WTC11 (cell line): ENCODE measurements around the gene RP2. TPM values are rescaled to one million over a fixed set of nuclear protein-coding genes. Genes with fewer than 3 reads are reported as not detected.

Experiments used
- ATAC-seq: fragments of 200-7000 bp; cut with Tn5 transposase; 2 replicates; pipeline ENCODE4 v1.10.0; 2021; ENCODE audit warnings: mild to moderate bottlenecking, moderate library complexity
- CTCF ChIA-PET: fragments of 300-600 bp; sonication (Branson Sonifier 250); formaldehyde crosslinking; loops from one replicate; lab custom pipeline; 2021; ENCODE audit warnings: antibody characterized with exemption; lab: Charles Lee
- POLR2A ChIA-PET: fragments of 350-600 bp; sonication (Branson Sonifier 250); formaldehyde crosslinking; loops from one replicate; lab custom pipeline; 2021; ENCODE audit warnings: antibody characterized with exemption; lab: Charles Lee
- DNase-seq: peaks from one replicate; pipeline ENCODE4 v3.0.0; 2021; ENCODE audit warnings: low spot score
- H3K27ac Mint-ChIP-seq: 2 replicates; pipeline ENCODE4 v1.8.0; 2021; ENCODE audit warnings: mixed read lengths
- H3K27me3 Mint-ChIP-seq: 2 replicates; pipeline ENCODE4 v1.8.0; 2021; ENCODE audit warnings: low read depth, mild to moderate bottlenecking, moderate library complexity, mixed read lengths
- H3K36me3 Mint-ChIP-seq: 2 replicates; pipeline ENCODE4 v1.8.0; 2021; ENCODE audit warnings: mixed read lengths
- H3K4me1 Mint-ChIP-seq: 2 replicates; pipeline ENCODE4 v1.8.0; 2022; ENCODE audit warnings: mixed read lengths
- H3K4me3 Mint-ChIP-seq: 2 replicates; pipeline ENCODE4 v1.8.0; 2021; ENCODE audit warnings: mild to moderate bottlenecking, moderate library complexity, mixed read lengths
- H3K9me3 Mint-ChIP-seq: 2 replicates; pipeline ENCODE4 v1.8.0; 2021; ENCODE audit warnings: mixed read lengths
- CDX4 ChIP-seq: fragments of 250-450 bp; sonication (Bioruptor Pico); IDR thresholded peaks from 2 replicates; pipeline ENCODE4 v1.9.0; 2021; ENCODE audit warnings: moderate library complexity, mild to moderate bottlenecking, inconsistent platforms, borderline replicate concordance
- CTCF ChIP-seq: fragments of 200-600 bp; IDR thresholded peaks from 2 replicates; pipeline ENCODE4 v1.8.0; 2022; ENCODE audit warnings: antibody characterized with exemption
- E2F1 ChIP-seq: sonication (generic); formaldehyde crosslinking; IDR thresholded peaks from 2 replicates; pipeline ENCODE4 v1.8.0; 2022; ENCODE audit warnings: mild to moderate bottlenecking, missing genetic modification reagents
- E2F4 ChIP-seq: sonication (generic); formaldehyde crosslinking; IDR thresholded peaks from 2 replicates; pipeline ENCODE4 v1.8.1; 2022; ENCODE audit warnings: low read depth, mild to moderate bottlenecking, moderate library complexity, missing genetic modification reagents, borderline replicate concordance
- FOXJ3 ChIP-seq: sonication (generic); formaldehyde crosslinking; IDR thresholded peaks from 2 replicates; pipeline ENCODE4 v1.9.0; 2021; ENCODE audit warnings: missing genetic modification reagents, mild to moderate bottlenecking, borderline replicate concordance
- FOXK1 ChIP-seq: sonication (generic); formaldehyde crosslinking; IDR thresholded peaks from 2 replicates; pipeline ENCODE4 v1.8.0; 2022; ENCODE audit warnings: mild to moderate bottlenecking, moderate library complexity, missing genetic modification reagents
- FOXP1 ChIP-seq: sonication (generic); formaldehyde crosslinking; IDR thresholded peaks from 2 replicates; pipeline ENCODE4 v1.8.0; 2022; ENCODE audit warnings: missing genetic modification reagents, mild to moderate bottlenecking, moderate library complexity, borderline replicate concordance
- GABPB1 ChIP-seq: sonication (generic); formaldehyde crosslinking; IDR thresholded peaks from 2 replicates; pipeline ENCODE4 v1.8.1; 2023; ENCODE audit warnings: mild to moderate bottlenecking, missing genetic modification reagents
- JAZF1 ChIP-seq: fragments of 250-450 bp; sonication (Bioruptor Pico); IDR thresholded peaks from 2 replicates; pipeline ENCODE4 v1.9.0; 2021; ENCODE audit warnings: moderate library complexity, mild to moderate bottlenecking, inconsistent platforms
- MYBL2 ChIP-seq: sonication (generic); formaldehyde crosslinking; IDR thresholded peaks from 2 replicates; pipeline ENCODE4 v1.8.1; 2023; ENCODE audit warnings: mild to moderate bottlenecking, moderate library complexity, missing genetic modification reagents
- NFE2L1 ChIP-seq: sonication (generic); formaldehyde crosslinking; IDR thresholded peaks from 2 replicates; pipeline ENCODE4 v1.8.1; 2023; ENCODE audit warnings: missing genetic modification reagents
- NFYB ChIP-seq: sonication (generic); formaldehyde crosslinking; conservative IDR thresholded peaks from 2 replicates; pipeline ENCODE4 v1.8.0; 2022; ENCODE audit warnings: low read depth, missing genetic modification reagents
- NR2C2 ChIP-seq: sonication (generic); formaldehyde crosslinking; IDR thresholded peaks from 2 replicates; pipeline ENCODE4 v1.8.0; 2022; ENCODE audit warnings: mild to moderate bottlenecking, missing genetic modification reagents
- PRRX2 ChIP-seq: fragments of 250-450 bp; sonication (Bioruptor Pico); IDR thresholded peaks from 2 replicates; pipeline ENCODE4 v1.8.0; 2021; ENCODE audit warnings: mild to moderate bottlenecking
- RELA ChIP-seq: sonication (generic); formaldehyde crosslinking; IDR thresholded peaks from 2 replicates; pipeline ENCODE4 v1.8.1; 2022; ENCODE audit warnings: missing genetic modification reagents, mild to moderate bottlenecking, borderline replicate concordance
- SMAD4 ChIP-seq: sonication (generic); formaldehyde crosslinking; IDR thresholded peaks from 2 replicates; pipeline ENCODE4 v1.8.0; 2022; ENCODE audit warnings: mild to moderate bottlenecking, missing genetic modification reagents
- STAT6 ChIP-seq: sonication (generic); formaldehyde crosslinking; conservative IDR thresholded peaks from 2 replicates; pipeline ENCODE4 v1.8.1; 2023; ENCODE audit warnings: mild to moderate bottlenecking, low read depth, missing genetic modification reagents, moderate library complexity
- ZNF121 ChIP-seq: sonication (generic); formaldehyde crosslinking; IDR thresholded peaks from 2 replicates; pipeline ENCODE4 v1.8.0; 2023; ENCODE audit warnings: missing genetic modification reagents
- ZNF232 ChIP-seq: sonication (generic); formaldehyde crosslinking; IDR thresholded peaks from 2 replicates; pipeline ENCODE4 v1.8.0; 2022; ENCODE audit warnings: mild to moderate bottlenecking, missing genetic modification reagents
- ZNF317 ChIP-seq: sonication (generic); formaldehyde crosslinking; IDR thresholded peaks from 2 replicates; pipeline ENCODE4 v1.8.1; 2023; ENCODE audit warnings: low read depth, mild to moderate bottlenecking, moderate library complexity, missing genetic modification reagents, borderline replicate concordance
- ZNF423 ChIP-seq: fragments of 250-450 bp; sonication (Bioruptor Pico); IDR thresholded peaks from 2 replicates; pipeline ENCODE4 v2.1.2; 2022; ENCODE audit warnings: mild to moderate bottlenecking, moderate library complexity
- total RNA-seq: library from RNA; stranded (reverse); gene quantifications from 3 replicates; pipeline ENCODE4 v1.2.3, GENCODE V29; 2021
- TF ChIP-seq, protein P1 (sequence below): sonication (generic); formaldehyde crosslinking; IDR thresholded peaks from 2 replicates; pipeline ENCODE4 v1.8.1; 2023; ENCODE audit warnings: mild to moderate bottlenecking, moderate library complexity, missing genetic modification reagents

The RP2 gene
- total RNA-seq, 1 experiment from 2014 or later = 6.9 TPM

GRCh38 chrX:46898207-46898606 lies 61.4 kb downstream of the RP2 start:
- Mint-ChIP-seq H3K27me3 (no peaks in the 10 kb centered on the region; the same call in 1 of the 2 replicates), H3K4me1 (no peaks in the 10 kb centered on the region), H3K36me3 (no peaks in the 10 kb centered on the region), H3K27ac (no peak overlapping the region), H3K4me3 (no peak overlapping the region), H3K9me3 (no peaks in the 10 kb centered on the region)
- DNase-seq (no peak), ATAC-seq (no peak)
- TF ChIP-seq ZNF232 (no peak), STAT6 (CRISPR knock-in tag) (no peak), FOXK1 (CRISPR knock-in tag) (no peak), FOXJ3 (no peak), MYBL2 (no peak), NR2C2 (CRISPR knock-in tag) (no peak), CDX4 (no peak), JAZF1 (CRISPR knock-in tag) (no peak), SMAD4 (CRISPR knock-in tag) (no peak), CTCF (no peak), NFE2L1 (no peak), E2F1 (CRISPR knock-in tag) (no peak), PRRX2 (CRISPR knock-in tag) (no peak), ZNF121 (CRISPR knock-in tag) (no peak), ZNF317 (CRISPR knock-in tag) (no peak), RELA (CRISPR knock-in tag) (no peak), E2F4 (no peak), NFYB (no peak), FOXP1 (CRISPR knock-in tag) (no peak)
- ChIA-PET POLR2A (no interaction called here), CTCF (no interaction called here)

DNA sequence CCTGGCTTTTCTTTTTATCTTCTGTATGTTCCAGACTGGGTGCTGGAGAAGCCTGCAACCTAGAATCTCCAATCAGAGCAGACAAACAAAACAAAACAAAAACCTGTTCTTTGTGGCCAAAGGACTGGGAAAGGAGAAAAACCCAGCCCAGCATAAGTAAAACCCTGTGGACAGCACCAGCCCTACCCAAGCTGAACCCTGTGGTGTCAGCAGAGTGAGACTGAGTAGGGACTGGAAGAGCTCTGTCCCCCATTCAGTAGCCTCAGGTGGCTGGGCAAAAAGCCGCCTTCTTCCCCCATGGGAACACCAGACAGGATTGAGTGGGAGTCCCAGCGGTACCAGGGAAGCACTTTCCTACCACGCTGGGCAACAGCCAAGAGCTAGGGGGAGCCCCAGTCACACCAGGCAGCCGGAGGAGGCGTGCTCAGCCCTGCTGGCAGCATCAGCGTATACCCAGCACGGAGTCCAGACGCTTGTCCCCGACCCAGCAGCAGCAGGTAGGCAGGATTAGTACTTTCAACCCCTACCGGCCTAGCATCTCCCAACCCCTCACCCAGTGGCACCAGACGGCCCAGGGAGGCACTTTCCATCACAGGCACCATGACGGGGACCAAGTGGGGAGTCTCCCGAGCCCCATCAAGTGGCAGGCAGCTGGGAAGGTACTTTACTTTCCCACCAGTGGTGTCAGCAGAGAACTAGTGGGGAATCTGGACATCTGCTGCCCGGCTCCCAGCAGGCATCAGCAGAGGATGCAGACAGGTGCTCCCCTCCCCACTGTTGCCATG lies 66.8 kb downstream of the RP2 start:
- DNase-seq = peak; percentile 72
- ChIA-PET CTCF (interaction anchor here (0.7 to 1.9 kb wide), 12 partner anchors 9 to 241 kb away, joined by 3 to 10 read pairs (median 5); partner anchors contain the start of genes JADE3, NDUFB11 and RP2), POLR2A (no interaction called here)
- Mint-ChIP-seq H3K9me3 (no peaks in the 10 kb centered on the region), H3K4me1 (peaks cover 5% of the 10 kb centered on the region; the same call in 1 of the 2 replicates), H3K36me3 (no peaks in the 10 kb centered on the region), H3K4me3 (peak overlapping the region; percentile 61)
- TF ChIP-seq GABPB1 (CRISPR knock-in tag) = peak; percentile 27; the same call in 1 of the 2 replicates
- no peak for TF ChIP-seq ZNF232
- TF ChIP-seq ZNF423 (CRISPR knock-in tag) = 0 out of 2 replicates have a peak, but pooled peaks have one; percentile 17
- TF ChIP-seq, protein P1, sequence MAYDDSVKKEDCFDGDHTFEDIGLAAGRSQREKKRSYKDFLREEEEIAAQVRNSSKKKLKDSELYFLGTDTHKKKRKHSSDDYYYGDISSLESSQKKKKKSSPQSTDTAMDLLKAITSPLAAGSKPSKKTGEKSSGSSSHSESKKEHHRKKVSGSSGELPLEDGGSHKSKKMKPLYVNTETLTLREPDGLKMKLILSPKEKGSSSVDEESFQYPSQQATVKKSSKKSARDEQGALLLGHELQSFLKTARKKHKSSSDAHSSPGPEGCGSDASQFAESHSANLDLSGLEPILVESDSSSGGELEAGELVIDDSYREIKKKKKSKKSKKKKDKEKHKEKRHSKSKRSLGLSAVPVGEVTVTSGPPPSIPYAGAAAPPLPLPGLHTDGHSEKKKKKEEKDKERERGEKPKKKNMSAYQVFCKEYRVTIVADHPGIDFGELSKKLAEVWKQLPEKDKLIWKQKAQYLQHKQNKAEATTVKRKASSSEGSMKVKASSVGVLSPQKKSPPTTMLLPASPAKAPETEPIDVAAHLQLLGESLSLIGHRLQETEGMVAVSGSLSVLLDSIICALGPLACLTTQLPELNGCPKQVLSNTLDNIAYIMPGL (CRISPR knock-in tag) = 0 out of 2 replicates have a peak, but pooled peaks have one; percentile 42
- TF ChIP-seq ZNF121 (CRISPR knock-in tag) = peak; percentile 65; the same call in 1 of the 2 replicates
- TF ChIP-seq, all 79 proteins: peak for 4
- H3K27ac Mint-ChIP-seq = no peak overlapping the region
- H3K27me3 Mint-ChIP-seq = no peaks in the 10 kb centered on the region; the same call in 1 of the 2 replicates
- peak; percentile 98 for ATAC-seq
